Thymus (tissue), 11 donors: ENCODE results near the gene ARHGAP4. TPM values are rescaled to one million over a fixed set of nuclear protein-coding genes. Genes with fewer than 3 reads are reported as not detected.

Experiments
- DNase-seq, 9 donors: peaks; one replicate each; pipeline ENCODE4 v3.0.0-alpha.2; 2013; ENCODE audit warnings: low spot score in 9 of 9, low read depth in 6 of 9, missing footprints in 1 of 9
- H3K27ac ChIP-seq, 2 donors: one replicate each; pipeline ENCODE4 v1.5.1; 2013; ENCODE audit warnings: control low read depth in 1 of 2, low read depth in 1 of 2, low read length in 1 of 2, mild to moderate bottlenecking in 1 of 2, moderate library complexity in 1 of 2
- H3K27me3 ChIP-seq, 2 donors: one replicate each; pipeline ENCODE4 v1.5.1; 2013; ENCODE audit warnings: low read length in 1 of 2; ENCODE audit not compliant: control insufficient read depth in 2 of 2, insufficient read depth in 1 of 2
- H3K36me3 ChIP-seq, 2 donors: one replicate each; pipeline ENCODE4 v1.5.1; 2013; ENCODE audit warnings: low read length in 1 of 2, mild to moderate bottlenecking in 1 of 2, moderate library complexity in 1 of 2; ENCODE audit not compliant: control insufficient read depth in 2 of 2, insufficient read depth in 2 of 2
- H3K4me1 ChIP-seq, 2 donors: one replicate each; pipeline ENCODE4 v1.5.1; 2013; ENCODE audit warnings: low read length in 2 of 2; ENCODE audit not compliant: control insufficient read depth in 2 of 2, insufficient read depth in 2 of 2
- H3K4me3 ChIP-seq, 2 donors: one replicate each; pipeline ENCODE4 v1.5.1; 2013; ENCODE audit warnings: low read length in 2 of 2, control low read depth in 1 of 2, mild to moderate bottlenecking in 1 of 2
- H3K9me3 ChIP-seq, 2 donors: one replicate each; pipeline ENCODE4 v1.5.1; 2013; ENCODE audit warnings: low read length in 1 of 2, mild to moderate bottlenecking in 1 of 2; ENCODE audit not compliant: control insufficient read depth in 2 of 2, insufficient read depth in 1 of 2
- WGBS: extraction: QIAGEN DNeasy Blood & Tissue Kit; methylation state at CpG from one replicate; pipeline ENCODE4 v1.1.7; 2013; 5-methylcytosine and 5-hydroxymethylcytosine counted together
- polyA plus RNA-seq: library from polyadenylated mRNA; stranded (reverse); fragments of 200-250 nt; gene quantifications from one replicate; pipeline ENCODE4 v1.2.3, GENCODE V29; 2013
- total RNA-seq: library from RNA; stranded (reverse); fragments of 120-200 nt; gene quantifications from one replicate; pipeline ENCODE4 v1.2.4, GENCODE V29; 2013
- donor health status: healthy.

The ARHGAP4 gene
- total and polyA plus RNA-seq, 2 donors = 139 to 481 TPM

- H3K27ac ChIP-seq = no peak overlapping the region
- H3K4me3 ChIP-seq = no peak overlapping the region
- H3K36me3 ChIP-seq = no peaks in the 10 kb centered on the region
- H3K27me3 ChIP-seq = peaks cover 0 to 34% of the 10 kb centered on the region in 2 donors
- H3K9me3 ChIP-seq = no peaks in the 10 kb centered on the region
- 16% methylated on average over 23 of the region's 23 CpGs for WGBS
- peaks cover 9 to 34% of the 10 kb centered on the region in 2 donors for H3K4me1 ChIP-seq
- DNase-seq = peak in 1 of 9 donors; percentile 26
Observed at GRCh38 chrX:153941336-153942252, 15.5 kb upstream of the ARHGAP4 start.

GRCh38 chrX:153939573-153939972 is 13.5 kb upstream of the ARHGAP4 start:
- no peak overlapping the region for H3K4me3 ChIP-seq
- no peaks in the 10 kb centered on the region for H3K9me3 ChIP-seq
- no peak overlapping the region for H3K27ac ChIP-seq
- H3K36me3 ChIP-seq = no peaks in the 10 kb centered on the region
- H3K27me3 ChIP-seq = peaks cover 0 to 41% of the 10 kb centered on the region in 2 donors
- peaks cover 9 to 36% of the 10 kb centered on the region in 2 donors for H3K4me1 ChIP-seq
- no peak for DNase-seq
- 89% methylated on average over 7 of the region's 7 CpGs for WGBS

- Histone ChIP-seq H3K27me3 (peaks cover 0 to 39% of the 10 kb centered on the region in 2 donors), H3K4me1 (peaks cover 5 to 32% of the 10 kb centered on the region in 2 donors), H3K27ac (no peak overlapping the region), H3K36me3 (no peaks in the 10 kb centered on the region), H3K4me3 (no peak overlapping the region), H3K9me3 (no peaks in the 10 kb centered on the region)
- DNase-seq = peak in 1 of 9 donors; percentile 24
- 91% methylated on average over 10 of the region's 10 CpGs for WGBS
Observed at GRCh38 chrX:153938226-153938786, 12.2 kb upstream of the ARHGAP4 start.

GRCh38 chrX:153937056-153937455 is 11.0 kb upstream of the ARHGAP4 start:
- Histone ChIP-seq H3K27ac (no peak overlapping the region), H3K36me3 (peaks cover 0 to 12% of the 10 kb centered on the region in 2 donors), H3K4me1 (peaks cover 5 to 29% of the 10 kb centered on the region in 2 donors), H3K4me3 (no peak overlapping the region), H3K9me3 (no peaks in the 10 kb centered on the region), H3K27me3 (peaks cover 0 to 34% of the 10 kb centered on the region in 2 donors)
- DNase-seq = no peak
- WGBS = 95% methylated on average over 3 of the region's 3 CpGs

- 33% methylated on average over 32 of the region's 32 CpGs for WGBS
Observed at GRCh38 chrX:153935326-153935851, 9.3 kb upstream of the ARHGAP4 start.

GRCh38 chrX:153934762-153935325 is 8.8 kb upstream of the ARHGAP4 start, which contains the start of gene NAA10:
TSS of gene NAA10 (minus strand) at chrX:153935037. CDS start at chrX:153934904, 133 bp downstream.
- Histone ChIP-seq H3K4me1 (peaks cover 0 to 24% of the 10 kb centered on the region in 2 donors), H3K9me3 (no peaks in the 10 kb centered on the region), H3K36me3 (peaks cover 15 to 31% of the 10 kb centered on the region in 2 donors), H3K4me3 (peak within 1 kb of the TSS; percentile 52 to 67), H3K27ac (peak within 1 kb of the TSS; percentile 32 to 60), H3K27me3 (peaks cover 0 to 39% of the 10 kb centered on the region in 2 donors)
- peak in 2 of 9 donors; percentile 40 to 61 for DNase-seq
- under 1% methylated on average over 78 of the region's 87 CpGs for WGBS

More at GRCh38 chrX:153935326-153935851, 9.3 kb upstream of the ARHGAP4 start:
- DNase-seq = no peak
- Histone ChIP-seq H3K4me3 (peak overlapping the region; percentile 36 to 67), H3K27ac (no peak overlapping the region), H3K27me3 (peaks cover 0 to 42% of the 10 kb centered on the region in 2 donors), H3K36me3 (peaks cover 14 to 27% of the 10 kb centered on the region in 2 donors), H3K4me1 (peaks cover 0 to 23% of the 10 kb centered on the region in 2 donors), H3K9me3 (no peaks in the 10 kb centered on the region)

- Histone ChIP-seq H3K9me3 (no peaks in the 10 kb centered on the region), H3K4me3 (peak overlapping the region; percentile 52 to 67), H3K27ac (peak overlapping the region; percentile 32 to 60), H3K36me3 (peaks cover 15 to 37% of the 10 kb centered on the region in 2 donors), H3K27me3 (peaks cover 0 to 33% of the 10 kb centered on the region in 2 donors), H3K4me1 (peaks cover 0 to 30% of the 10 kb centered on the region in 2 donors)
- WGBS = 16% methylated on average over 33 of the region's 33 CpGs
- DNase-seq = no peak
Observed at GRCh38 chrX:153934148-153934761, 8.2 kb upstream of the ARHGAP4 start.

- Histone ChIP-seq H3K9me3 (no peaks in the 10 kb centered on the region), H3K4me3 (peak overlapping the region; percentile 52 to 67), H3K36me3 (peaks cover 15 to 37% of the 10 kb centered on the region in 2 donors), H3K27me3 (peaks cover 0 to 31% of the 10 kb centered on the region in 2 donors), H3K27ac (no peak overlapping the region), H3K4me1 (peaks cover 0 to 35% of the 10 kb centered on the region in 2 donors)
- no peak for DNase-seq
- WGBS = 70% methylated on average over 7 of the region's 7 CpGs
Observed at GRCh38 chrX:153933748-153934147, 7.7 kb upstream of the ARHGAP4 start.
